ENCODE data around the gene NDUFB4. TPM values are rescaled to one million over a fixed set of nuclear protein-coding genes. Genes with fewer than 3 reads are reported as not detected.

The NDUFB4 gene
- total RNA-seq, 1 experiment from 2014 or later = 283 TPM

DNA sequence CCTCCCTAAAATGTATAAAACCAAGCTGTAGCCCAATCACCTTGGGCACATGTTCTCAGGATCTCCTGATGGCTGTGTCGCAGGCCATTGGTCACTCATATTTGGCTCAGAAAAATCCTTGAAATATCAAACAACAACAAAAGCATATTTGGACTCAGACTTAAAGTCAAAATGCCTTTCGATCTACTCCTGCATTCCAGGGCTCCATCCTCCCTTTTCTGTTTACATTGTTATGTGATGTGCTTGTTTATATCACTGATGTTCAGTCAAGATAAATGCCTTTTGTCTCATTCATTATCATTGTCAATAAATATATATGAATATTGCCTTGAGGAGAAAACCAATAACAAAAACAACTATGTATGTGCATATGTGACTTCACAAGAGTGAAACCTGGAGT lies 54.2 kb downstream of the NDUFB4 start:
- Histone ChIP-seq H3K9me2 (replicated peaks; ENCODE audit: low read length) (no peaks in the 10 kb centered on the region), H3K4me3 (ENCODE audit: low read length) (no peak overlapping the region), H3F3A (ENCODE audit: low read length, unreplicated experiment) (no peaks in the 10 kb centered on the region), H3K4me1 (ENCODE audit: insufficient read depth, low read length) (no peaks in the 10 kb centered on the region), H3K4me2 (ENCODE audit: low read length) (no peak overlapping the region), H3K36me3 (ENCODE audit: low read depth, low read length) (no peaks in the 10 kb centered on the region), H3K9me3 (ENCODE audit: low read length) (no peaks in the 10 kb centered on the region), H3K27ac (ENCODE audit: low read length) (no peak overlapping the region), H4K20me1 (ENCODE audit: low read length) (no peaks in the 10 kb centered on the region), H3K27me3 (ENCODE audit: low read length) (no peaks in the 10 kb centered on the region), H3K9ac (ENCODE audit: low read length) (no peak overlapping the region), H3K79me2 (ENCODE audit: low read length) (no peaks in the 10 kb centered on the region), H2AFZ (ENCODE audit: low read length) (no peak overlapping the region)
- DNase-seq (no peak), ATAC-seq (no peak)
- CTCF ChIA-PET = no interaction called here
- POLR2A ChIA-PET (ENCODE audit: unreplicated experiment) = no interaction called here
- TF ChIP-seq EZH2phosphoT487 (IDR thresholded peaks at IDR 0.05; ENCODE audit: borderline replicate concordance, low read length) = no peak
- no peak for TF ChIP-seq EZH2 (IDR thresholded peaks at IDR 0.05; ENCODE audit: low read length, unreplicated experiment)
- TF ChIP-seq, protein P1, sequence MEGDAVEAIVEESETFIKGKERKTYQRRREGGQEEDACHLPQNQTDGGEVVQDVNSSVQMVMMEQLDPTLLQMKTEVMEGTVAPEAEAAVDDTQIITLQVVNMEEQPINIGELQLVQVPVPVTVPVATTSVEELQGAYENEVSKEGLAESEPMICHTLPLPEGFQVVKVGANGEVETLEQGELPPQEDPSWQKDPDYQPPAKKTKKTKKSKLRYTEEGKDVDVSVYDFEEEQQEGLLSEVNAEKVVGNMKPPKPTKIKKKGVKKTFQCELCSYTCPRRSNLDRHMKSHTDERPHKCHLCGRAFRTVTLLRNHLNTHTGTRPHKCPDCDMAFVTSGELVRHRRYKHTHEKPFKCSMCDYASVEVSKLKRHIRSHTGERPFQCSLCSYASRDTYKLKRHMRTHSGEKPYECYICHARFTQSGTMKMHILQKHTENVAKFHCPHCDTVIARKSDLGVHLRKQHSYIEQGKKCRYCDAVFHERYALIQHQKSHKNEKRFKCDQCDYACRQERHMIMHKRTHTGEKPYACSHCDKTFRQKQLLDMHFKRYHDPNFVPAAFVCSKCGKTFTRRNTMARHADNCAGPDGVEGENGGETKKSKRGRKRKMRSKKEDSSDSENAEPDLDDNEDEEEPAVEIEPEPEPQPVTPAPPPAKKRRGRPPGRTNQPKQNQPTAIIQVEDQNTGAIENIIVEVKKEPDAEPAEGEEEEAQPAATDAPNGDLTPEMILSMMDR (conservative IDR thresholded peaks at IDR 0.05; ENCODE audit: low read depth, low read length) = no peak
- intact Hi-C loops (cut with micrococcal nuclease) = no loop called here
- no TSS peak for BruUV-seq (replicated peaks)

Other genes with a start within 250 kb of the NDUFB4 start
- gene LRRC58, start 247.0 kb upstream of the NDUFB4 start, total RNA-seq (2014; rRNA removed) = 33.7 and 35.2 TPM in 2 replicates
- 178 and 185 TPM in 2 replicates for gene FSTL1, start 145.3 kb upstream of the NDUFB4 start, total RNA-seq (2014; rRNA removed)
- 0.11 and 1.4 TPM in 2 replicates for gene HGD, start 85.9 kb downstream of the NDUFB4 start, total RNA-seq (2014; rRNA removed)
- 21.3 and 24.3 TPM in 2 replicates for gene RABL3, start 146.2 kb downstream of the NDUFB4 start, total RNA-seq (2014; rRNA removed)
- gene GTF2E1, start 146.4 kb downstream of the NDUFB4 start, total RNA-seq (2014; rRNA removed) = 10.7 and 15.2 TPM in 2 replicates